HG03159 (cell line): ENCODE data around the gene FLNC.

Source experiments
- ATAC-seq: cut with Tn5 transposase; IDR thresholded peaks from one replicate; pipeline ENCODE4 v1.9.1; 2021; ENCODE audit warnings: mild to moderate bottlenecking, moderate library complexity; ENCODE audit not compliant: unreplicated experiment

The FLNC gene

DNA sequence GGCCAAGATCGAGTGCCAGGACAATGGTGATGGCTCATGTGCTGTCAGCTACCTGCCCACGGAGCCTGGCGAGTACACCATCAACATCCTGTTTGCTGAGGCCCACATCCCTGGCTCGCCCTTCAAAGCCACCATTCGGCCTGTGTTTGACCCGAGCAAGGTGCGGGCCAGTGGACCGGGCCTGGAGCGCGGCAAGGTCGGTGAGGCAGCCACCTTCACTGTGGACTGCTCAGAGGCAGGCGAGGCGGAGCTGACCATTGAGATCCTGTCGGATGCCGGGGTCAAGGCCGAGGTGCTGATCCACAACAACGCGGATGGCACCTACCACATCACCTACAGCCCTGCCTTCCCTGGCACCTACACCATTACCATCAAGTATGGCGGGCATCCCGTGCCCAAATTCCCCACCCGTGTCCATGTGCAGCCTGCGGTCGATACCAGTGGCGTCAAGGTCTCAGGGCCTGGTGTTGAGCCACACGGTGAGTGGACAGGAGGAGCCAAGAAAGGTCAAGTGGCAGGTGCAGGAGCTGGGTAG is 14.6 kb downstream of the FLNC start:
- ATAC-seq: no peak

DNA sequence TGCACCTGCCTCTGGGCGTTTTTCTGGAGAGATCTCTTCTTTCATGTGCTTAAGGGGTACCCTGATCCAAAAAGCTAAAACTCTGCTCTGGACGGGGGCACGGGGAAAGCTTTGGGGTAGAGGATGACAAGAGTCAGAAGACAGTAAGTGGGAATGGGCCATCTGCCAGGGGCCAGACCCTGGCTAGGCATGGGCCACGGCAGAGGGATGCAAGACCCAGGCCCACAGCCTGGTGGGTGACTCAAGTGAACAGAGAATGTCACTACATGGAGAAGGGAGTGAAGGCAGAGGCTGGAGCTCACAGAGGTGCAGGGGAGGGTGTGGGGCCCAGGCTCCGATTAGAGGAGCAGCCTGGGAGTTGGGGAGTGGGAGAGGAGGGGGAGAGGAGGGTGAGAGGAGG is 15.3 kb downstream of the FLNC start:
- no peak for ATAC-seq

- ATAC-seq: no peak
These were observed 15.8 kb downstream of the FLNC start for GRCh38 chr7:128845987-128846386.

DNA sequence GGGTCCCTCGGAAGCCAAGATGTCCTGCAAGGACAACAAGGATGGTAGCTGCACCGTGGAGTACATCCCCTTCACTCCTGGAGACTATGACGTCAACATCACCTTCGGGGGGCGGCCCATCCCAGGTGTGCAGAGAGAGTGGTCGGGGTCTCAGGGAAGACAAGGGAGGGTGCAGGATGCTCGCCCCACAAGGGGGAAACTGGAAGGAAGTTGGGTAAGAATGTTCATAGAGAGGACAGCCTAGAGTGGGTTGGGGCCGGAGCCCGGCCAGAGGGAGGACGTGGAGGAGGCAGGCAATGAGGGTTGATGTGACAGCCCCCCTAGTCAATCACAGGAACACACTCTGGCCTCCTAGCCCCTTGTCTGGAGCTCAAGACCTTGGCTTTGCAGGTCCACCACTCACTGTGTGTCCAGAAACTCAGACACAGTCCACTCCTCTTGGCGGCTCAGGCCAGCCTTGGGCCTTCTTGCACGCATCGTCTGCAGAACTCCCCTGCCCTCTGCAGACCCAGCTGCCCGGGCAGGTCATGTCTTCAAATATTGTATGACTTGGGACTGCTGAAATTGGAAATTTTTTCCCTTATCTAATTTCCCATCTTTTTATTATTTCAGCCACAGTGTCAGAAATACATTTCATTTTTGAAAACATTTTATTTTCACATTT is 16.7 kb downstream of the FLNC start:
- ATAC-seq: no peak

- ATAC-seq: no peak
These were observed 17.6 kb downstream of the FLNC start for GRCh38 chr7:128847721-128848211.

GRCh38 chr7:128848289-128849155 is 18.3 kb downstream of the FLNC start:
- no peak for ATAC-seq

DNA sequence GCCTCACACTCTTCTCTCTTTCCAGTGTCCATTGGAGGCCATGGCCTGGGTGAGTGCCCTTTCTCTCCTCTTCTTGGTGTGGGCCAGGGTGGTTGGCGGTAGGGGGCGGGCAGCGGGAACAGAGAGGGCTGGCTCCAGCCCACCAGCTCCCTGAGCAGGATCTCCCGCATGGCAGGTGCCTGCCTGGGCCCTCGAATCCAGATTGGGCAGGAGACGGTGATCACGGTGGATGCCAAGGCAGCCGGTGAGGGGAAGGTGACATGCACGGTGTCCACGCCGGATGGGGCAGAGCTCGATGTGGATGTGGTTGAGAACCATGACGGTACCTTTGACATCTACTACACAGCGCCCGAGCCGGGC is 18.9 kb downstream of the FLNC start:
- ATAC-seq: no peak

DNA sequence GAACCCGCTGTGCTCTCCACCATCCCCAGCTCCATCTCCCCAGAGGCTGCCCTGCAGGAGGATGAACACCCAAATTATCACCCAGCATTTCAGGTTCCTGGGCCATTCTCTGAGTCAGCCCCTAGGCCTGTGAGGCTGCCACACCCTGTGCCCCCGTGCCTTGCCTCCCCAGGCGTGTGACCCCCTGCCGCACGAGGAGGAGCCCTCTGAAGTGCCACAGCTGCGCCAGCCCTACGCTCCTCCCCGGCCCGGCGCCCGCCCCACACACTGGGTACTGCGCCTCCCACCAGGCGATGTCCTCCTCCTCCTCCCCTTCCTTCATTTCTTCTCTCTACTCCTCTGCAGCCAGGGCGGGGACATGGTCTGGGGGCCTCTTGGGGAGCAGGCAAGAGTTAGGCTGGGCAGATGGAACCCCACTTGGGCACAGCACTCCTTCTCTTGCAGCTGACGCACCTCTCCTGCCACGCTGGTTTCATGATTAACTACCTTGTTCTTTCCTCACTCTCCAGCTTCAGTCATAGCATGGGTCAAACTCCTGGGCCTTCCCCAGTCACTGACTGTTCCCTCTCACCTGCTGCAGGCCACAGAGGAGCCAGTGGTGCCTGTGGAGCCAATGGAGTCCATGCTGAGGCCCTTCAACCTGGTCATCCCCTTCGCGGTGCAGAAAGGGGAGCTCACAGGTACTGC is 19.7 kb downstream of the FLNC start:
- ATAC-seq: no peak

- no peak for ATAC-seq
These were observed 22.5 kb downstream of the FLNC start for GRCh38 chr7:128852537-128853254.

DNA sequence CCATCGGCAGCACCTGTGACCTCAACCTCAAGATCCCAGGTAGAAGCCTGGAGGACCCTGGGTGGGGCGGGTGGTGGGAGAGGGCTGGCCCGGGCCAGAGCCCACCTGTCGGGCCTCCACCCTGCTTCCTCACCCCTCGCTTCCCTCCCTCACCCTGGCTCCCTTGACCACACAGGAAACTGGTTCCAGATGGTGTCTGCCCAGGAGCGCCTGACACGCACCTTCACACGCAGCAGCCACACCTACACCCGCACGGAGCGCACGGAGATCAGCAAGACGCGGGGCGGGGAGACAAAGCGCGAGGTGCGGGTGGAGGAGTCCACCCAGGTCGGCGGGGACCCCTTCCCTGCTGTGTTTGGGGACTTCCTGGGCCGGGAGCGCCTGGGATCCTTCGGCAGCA is 23.6 kb downstream of the FLNC start:
- ATAC-seq: no peak

DNA sequence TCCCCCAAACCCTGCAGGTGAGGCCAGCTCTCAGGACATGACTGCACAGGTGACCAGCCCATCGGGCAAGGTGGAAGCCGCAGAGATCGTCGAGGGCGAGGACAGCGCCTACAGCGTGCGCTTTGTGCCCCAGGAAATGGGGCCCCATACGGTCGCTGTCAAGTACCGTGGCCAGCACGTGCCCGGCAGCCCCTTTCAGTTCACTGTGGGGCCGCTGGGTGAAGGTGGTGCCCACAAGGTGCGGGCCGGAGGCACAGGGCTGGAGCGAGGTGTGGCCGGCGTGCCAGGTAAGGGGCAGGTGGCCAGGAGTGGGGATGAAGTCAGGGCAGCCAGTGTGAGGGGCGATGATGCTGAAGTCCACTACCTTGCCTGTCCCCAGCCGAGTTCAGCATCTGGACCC is 24.2 kb downstream of the FLNC start:
- ATAC-seq: no peak

DNA sequence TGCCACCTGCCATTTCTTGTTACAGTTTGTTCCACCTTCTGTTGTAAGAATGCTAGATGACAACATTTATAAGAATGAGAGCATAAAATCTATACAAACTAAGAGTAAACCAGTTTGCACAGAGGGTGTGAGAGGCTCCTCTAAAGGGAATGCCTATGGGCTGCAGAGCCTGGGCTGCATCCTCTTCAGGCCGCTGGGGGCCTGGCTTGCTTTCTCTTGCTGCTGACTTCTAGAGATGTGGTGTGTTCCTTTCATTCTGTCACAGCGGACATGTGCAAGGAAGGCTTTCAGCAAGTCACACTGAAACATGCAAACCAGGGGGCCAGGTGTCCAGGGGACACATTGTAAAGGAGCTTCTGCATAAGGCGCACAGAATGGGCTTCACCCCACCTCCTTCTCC is 25.4 kb downstream of the FLNC start:
- no peak for ATAC-seq

GRCh38 chr7:128856001-128856718 is 26.0 kb downstream of the FLNC start:
- ATAC-seq: no peak

DNA sequence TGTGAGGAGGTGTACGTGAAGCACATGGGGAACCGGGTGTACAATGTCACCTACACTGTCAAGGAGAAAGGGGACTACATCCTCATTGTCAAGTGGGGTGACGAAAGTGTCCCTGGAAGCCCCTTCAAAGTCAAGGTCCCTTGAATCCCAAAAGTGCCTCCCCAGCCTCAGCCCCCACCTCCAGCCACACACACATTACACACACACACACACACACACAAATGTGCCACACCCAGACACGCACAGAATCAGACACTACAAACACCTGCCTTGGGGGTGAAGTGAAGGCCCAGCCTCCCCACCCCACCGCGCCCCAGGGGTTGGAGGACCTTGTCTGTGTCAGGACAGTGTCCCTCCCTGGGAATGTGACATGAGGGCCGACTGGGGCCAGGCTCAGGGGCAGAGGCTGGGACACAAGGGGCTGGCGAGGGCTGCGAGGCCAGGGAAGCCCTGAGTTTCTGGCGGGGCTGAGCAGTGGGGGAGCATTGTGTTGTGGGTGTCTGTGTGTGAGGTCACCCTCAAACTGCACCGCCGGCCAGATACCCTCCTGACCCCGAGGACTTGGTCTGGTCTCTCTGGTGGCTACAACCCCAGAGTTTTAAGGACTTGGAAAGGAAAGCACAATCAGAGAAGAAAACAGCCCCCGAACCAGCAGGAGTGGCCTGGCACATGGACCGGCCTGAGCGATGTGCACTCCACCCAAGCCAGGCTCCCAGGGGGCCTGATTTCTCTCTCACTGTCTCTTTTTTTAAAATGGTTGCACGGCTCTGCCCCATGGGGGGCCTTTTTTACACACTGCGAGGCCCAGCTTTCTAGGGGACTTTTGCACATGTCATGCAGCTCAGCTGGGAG is 28.4 kb downstream of the FLNC start:
- no peak for ATAC-seq

DNA sequence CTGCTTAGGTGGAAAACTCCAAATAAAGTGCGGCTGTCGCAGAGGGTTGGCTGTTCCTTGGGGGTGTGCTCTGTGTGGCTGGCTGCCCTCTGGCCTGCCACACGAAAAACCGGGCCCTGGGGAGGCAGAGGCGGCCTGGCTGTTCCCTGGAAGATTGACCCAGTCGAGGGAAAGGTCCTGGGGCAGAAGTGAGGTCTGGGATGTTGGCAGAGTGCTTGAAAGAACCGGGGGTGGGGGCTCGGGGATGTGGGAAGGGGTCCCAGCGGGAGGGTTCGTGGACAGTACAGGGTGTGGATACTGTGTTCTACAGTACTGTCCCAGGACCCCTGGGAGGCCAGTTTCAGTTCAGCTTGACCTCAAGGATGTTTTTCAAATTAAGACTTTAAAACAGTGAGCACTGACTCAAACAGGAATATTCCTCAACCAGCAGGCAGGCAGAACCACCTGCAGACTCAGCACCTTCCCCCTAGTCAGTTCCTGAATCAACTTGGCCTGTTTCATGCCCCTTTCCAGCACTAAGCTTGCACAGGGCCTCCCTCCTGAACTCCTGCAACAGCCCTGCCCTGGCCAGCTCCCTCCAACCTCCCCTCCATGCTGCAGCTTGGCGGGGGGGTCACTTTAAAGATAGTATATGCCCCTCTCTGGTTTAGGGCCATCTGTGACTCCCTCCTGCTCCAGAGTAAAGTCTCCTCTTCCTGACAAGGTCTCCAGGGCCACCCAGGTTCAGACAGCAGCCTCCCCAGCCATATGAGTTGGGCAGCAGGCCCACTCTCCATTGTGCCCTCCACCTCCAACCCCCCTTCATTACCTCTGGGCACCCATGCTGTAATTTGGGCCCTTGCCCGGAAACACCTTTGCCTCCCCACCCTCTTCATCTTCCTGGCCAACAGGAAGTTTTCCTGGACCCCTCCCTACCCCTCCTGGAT is 29.3 kb downstream of the FLNC start:
- no peak for ATAC-seq

DNA sequence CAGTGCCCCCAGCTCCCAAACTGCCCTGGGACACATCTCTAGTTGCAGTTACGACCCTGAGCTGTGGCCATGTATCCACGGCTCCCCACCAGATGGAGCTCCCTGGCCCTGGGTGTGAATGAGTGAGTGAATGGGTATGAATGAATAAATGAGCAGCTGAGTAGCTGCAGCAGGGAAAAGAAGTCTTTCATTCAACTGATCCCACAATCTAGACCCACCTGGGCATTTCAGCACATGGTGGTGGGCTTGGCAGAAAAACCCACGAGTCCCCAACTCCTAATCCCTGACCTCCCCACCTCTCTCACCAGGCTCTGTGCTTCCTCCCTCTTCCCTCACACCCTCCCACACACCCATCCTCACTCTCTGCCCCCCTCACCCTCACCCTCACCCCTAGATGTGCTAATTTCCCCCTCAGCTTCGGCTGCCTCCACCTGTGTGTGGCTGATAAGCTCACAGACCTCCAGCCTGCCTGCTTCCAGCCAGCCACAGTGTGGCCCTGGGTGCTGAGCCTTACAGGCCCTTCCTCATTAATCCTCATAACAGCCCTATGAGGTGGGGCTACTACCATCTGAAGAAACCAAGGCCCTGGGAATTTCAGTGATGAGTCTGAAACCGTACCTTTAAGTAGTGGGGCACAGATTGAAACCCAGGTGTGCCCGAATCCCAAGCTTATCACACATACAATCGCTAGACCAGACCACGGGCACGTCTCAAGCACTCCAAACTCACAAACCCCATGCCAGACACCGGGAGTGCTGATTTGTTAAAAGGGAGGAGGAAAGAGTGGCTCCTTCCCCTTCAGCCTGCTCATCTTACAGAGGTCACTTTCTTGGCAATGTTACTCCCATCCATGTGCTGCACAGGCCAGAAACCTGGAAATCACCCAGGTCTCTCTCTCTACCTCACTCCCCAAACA is 30.2 kb downstream of the FLNC start:
- ATAC-seq: no peak

DNA sequence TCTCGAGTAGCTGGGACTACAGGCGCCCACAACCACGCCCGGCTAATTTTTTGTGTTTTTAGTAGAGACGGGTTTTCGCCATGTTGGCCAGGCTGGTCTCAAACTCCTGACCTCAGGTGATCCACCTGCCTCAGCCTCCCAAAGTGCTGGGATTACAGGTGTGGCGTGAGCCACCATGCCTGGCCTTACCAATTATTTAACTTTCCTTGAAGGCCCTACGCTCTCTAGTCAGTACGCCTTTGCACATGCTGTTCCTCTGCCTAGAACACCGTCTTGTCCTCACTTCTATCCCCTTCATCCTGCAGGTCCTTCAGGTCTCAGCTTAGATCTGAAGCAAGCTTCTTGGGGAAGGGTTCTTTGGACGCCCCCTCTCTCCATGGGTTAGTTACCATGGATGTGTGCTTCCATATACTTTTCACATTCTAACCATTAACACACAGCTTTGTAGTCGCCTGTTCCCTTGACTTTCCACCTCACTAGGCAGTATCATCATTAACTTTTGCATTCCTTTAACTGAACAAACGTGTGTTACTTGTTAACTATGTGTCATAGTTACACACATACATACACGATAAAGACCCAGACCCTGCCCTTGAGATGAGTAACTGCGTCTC is 31.9 kb downstream of the FLNC start:
- ATAC-seq: no peak
